NCI-H2227 (cell line): ENCODE results near the gene TMA7B.
"Not testable (repeated sequence)": the region's sequence is repeated elsewhere in the genome, so short reads cannot be mapped to it uniquely, and the experiment has no call there.

Experiments
- DNase-seq: peaks from one replicate; lab custom pipeline; 2025; ENCODE audit not compliant: unreplicated experiment; lab: John Stamatoyannopoulos, UW

Gene TMA7B

DNA sequence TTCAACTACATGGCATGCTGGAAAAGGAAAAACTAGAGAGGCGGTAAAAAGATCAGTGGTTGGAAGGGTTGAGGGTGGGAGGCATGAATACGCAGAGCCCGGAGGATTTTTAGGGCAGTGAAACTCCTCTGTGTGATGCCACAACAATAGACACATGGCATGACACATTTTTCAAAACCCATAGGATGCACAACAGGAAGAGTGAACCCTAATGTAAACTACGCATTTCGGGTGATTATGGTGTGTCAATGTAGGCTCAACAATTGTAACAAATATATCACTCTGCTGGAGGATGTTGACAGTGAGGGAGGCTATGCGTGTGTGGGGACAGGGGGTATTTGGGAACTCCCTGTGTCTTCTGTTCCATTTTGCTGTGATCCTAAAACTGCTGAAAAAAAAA is 18.9 kb downstream of the TMA7B start:
- no peak for DNase-seq

- no peak for DNase-seq
Measured at GRCh38 chr22:39979458-39979857, 19.3 kb downstream of the TMA7B start.

- no peak for DNase-seq
Measured at GRCh38 chr22:39980596-39980995, 20.4 kb downstream of the TMA7B start.

- DNase-seq = no peak
Measured at GRCh38 chr22:39983346-39983745, 23.1 kb downstream of the TMA7B start.

DNA sequence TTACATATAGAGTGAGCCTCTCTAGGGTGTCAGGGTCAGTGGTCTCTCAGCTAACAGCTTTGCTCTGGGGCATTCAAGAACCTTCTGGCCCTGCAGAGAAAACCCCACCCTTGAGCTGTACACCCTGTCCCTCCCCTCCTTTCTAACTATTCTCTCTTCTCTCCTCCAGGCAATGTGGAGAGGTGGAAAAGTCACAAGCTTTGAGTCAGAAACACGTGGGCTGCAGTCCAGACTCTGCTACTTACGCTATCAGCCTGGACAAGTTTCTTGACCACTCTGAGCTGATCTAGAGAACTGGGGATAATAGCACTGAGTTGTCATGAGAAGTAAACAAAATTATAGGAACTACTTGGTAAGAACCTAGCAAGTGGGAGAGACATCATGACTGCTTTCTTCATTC is 23.8 kb downstream of the TMA7B start:
- no peak for DNase-seq

- DNase-seq = no peak
Measured at GRCh38 chr22:39984746-39985145, 24.5 kb downstream of the TMA7B start.

- no peak for DNase-seq
Measured at GRCh38 chr22:39985383-39986035, 25.3 kb downstream of the TMA7B start.

DNA sequence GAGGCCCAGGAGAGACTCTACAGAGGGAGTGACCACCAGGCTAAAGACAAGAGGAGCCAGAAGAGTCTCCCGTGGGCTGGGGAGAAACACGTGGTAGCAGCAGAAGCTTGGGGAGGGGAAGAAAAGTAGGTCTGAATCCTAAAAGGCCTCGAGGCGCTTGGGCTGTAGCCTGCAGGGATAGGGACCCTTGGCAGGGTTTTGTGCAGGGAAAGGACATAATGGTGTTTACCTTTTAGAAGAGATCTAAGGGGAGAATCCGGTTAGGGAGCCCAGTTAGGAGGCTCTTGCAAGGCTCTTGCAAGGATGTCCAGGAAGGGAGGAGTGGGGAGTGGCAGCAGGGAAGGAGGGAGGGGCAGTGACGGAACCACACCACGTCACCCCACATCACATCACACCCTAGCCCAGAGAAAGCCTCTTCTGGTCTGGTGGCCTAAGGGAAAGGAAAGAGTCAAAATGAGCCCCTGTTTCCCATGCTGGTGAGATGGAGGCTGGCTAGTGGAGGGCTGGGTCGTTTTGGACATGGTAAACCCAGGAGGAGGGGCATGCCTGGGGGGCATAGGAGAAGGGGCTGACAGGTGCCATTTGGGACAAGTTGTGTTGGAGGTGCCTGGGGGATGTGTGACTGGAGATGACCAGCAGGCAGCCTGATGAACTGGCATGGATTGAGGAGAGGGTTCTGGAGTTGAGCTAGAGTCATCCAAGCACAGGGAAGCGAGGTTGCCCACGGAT is 28.4 kb downstream of the TMA7B start:
- no peak for DNase-seq

- DNase-seq = no peak
Measured at GRCh38 chr22:39989633-39990032, 29.4 kb downstream of the TMA7B start.

DNA sequence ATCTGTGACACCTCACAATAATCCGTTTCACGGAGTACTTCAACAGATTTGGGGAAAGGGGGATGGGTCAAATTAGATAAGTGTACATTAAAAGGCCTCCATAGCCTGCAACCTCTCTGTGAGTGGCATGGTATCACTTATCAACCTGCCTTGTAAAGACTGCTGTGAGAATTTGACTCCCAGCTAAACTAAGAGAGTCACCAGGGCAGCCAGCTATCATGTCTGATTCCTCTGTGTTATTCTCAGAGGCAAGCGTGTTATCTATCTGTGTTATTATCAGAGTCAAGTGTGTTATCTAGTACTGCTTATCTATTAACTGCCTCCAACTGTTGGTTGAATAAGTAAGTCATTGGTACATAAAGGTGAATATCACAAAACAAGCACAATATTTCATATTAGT is 30.5 kb downstream of the TMA7B start:
- DNase-seq = no peak

GRCh38 chr22:39991159-39991860 is 31.1 kb downstream of the TMA7B start:
- no peak for DNase-seq

DNA sequence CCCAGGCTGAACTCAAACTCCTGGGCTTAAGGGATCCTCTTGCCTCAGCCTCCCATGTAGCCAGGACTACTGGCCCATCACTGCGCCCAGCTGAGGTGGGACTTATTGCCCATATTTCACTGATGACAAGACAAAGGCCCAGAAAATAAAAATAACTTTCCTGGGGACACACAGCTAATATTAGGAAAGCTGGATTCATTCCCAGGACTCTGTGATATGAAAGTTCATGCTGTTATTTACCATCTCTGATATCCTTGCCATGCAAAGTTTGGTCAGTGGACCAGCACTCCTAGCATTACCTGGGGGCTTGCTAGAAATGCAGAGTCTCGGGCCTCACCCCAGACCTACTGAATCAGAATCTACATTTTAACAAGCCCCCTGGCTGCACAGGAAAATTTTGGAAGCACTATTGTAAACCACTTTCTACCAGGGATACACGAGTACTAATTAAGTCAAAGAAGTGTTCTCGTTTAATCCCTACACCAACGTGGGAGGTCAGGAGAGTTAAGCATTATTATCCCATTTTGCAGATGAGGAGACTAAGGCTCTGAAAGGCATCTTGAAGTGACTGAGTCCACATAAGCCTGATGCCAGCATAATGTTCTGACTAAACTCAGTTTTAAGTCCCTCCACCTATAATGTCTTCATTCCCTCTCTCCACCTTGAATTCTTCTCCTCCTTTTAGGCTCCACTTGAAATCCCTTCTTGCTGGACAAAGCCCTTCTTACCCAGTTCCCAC is 32.1 kb downstream of the TMA7B start:
- no peak for DNase-seq

DNA sequence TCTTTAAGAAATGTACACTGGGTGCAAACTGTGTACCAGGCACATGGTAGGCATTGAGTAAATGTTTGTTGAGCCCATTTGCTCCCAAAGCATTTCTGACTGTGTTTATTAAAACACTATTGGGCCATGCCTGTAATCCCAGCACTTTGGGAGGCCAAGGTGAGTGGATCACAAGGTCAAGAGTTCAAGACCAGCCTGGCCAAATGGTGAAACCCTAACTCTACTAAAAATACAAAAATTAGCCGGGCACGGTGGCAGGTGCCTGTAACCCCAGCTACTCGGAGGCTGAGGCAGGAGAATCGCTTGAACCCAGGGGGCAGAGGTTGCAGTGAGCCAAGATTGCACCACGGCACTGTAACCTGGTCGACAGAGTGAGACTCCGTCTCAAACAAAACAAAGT is 32.7 kb downstream of the TMA7B start:
- DNase-seq = not testable (repeated sequence)

DNA sequence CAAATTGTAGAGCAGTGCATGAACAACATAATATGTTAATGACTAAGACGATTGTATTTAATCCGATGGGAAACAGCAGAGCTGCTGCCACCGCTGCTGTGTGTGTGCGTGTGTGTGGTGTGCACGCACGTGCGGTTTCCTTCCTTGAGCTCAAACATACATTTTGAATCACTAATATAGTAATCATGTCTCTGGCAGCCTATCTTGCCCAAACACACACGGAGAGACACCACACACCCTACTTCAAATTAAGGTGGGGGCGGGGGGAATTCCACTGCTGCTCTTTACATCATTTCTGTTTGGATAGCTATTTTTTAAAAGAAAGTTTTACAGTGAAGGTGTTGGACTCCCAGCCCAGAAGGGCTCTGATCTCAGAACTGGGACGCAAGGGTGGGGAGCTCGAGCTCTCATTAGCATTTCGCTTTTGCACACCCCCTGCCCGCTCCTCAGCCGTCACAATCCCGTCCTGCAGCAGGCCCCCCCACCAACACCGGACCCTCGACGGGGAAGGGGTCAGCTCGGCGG is 33.9 kb downstream of the TMA7B start:
- no peak for DNase-seq

DNA sequence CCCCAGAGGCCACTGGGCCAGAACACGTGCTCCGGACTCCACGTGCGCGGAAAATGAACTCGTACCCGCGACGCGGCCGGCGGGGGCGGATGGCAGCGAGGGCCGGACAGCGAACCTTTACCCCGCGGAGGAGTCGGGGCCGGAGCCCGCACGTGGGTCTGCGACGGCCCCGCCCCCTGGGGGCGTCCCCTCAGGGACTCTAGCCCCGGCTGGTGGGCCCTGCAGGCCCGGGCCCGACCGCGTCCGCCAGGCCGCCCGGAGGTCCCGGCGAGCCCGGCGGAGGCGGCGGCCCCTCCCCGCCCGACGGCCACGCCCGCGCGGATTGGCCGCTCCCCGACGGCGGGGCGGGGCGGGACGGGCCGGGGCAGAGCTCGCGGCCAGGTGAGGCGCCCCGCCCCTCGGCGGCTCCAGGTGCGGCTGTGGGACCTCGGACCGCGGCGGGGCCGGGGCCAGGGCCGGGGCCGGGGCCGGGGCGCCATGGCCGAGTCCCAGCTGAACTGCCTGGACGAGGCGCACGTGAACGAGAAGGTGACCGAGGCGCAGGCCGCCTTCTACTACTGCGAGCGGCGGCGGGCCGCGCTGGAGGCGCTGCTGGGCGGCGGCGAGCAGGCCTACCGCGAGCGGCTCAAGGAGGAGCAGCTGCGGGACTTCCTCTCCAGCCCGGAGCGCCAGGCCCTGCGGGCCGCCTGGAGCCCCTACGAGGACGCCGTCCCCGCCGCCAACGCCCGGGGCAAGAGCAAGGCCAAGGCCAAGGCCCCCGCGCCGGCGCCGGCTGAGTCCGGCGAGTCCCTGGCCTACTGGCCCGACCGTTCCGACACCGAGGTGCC is 34.6 kb downstream of the TMA7B start, which contains the start of gene FAM83F:
TSS of gene FAM83F (plus strand) at position 389 of the 827 bp plus-strand sequence. CDS start at position 478, 89 bp downstream.
- no peak for DNase-seq

GRCh38 chr22:39995393-39996252 is 35.4 kb downstream of the TMA7B start:
- no peak for DNase-seq

- no peak for DNase-seq
Measured at GRCh38 chr22:39996732-39997131, 36.5 kb downstream of the TMA7B start.

DNA sequence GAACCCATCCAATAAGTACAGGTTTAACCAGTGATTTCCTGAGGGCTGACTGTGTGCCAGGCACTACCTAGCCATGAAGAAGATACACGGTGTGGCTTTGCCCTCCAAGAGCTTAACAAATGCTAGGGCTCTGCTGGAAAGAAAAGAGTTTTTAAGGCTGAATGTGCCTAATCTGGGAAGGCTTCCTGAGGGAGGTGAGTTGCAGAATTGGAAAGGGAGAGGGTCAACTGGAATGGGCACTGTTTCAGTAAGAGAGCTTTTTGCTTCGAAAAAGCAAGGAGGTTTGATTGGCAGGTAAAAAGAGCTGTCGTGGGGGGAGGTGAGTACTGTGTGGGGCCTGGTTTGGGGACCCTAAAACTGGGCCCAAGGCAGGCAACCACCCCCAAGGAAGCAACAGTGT is 37.2 kb downstream of the TMA7B start:
- DNase-seq = no peak
